Lung (tissue), 12 donors: ENCODE measurements around the gene FILIP1L. TPM values are rescaled to one million over a fixed set of nuclear protein-coding genes. Genes with fewer than 3 reads are reported as not detected.

ENCODE experiments used
- ATAC-seq: fragments of 200-7000 bp; cut with Tn5 transposase; one replicate; pipeline ENCODE4 v1.9.1; 2020; ENCODE audit warnings: moderate number of reproducible peaks; ENCODE audit not compliant: insufficient read depth, low FRiP score
- DNase-seq, 3 donors: peaks; one replicate each; pipeline ENCODE4 v3.0.0-alpha.2; 2013 to 2017
- H3K27ac ChIP-seq, 2 donors: one replicate each; pipeline ENCODE4 v1.5.1; 2013; ENCODE audit warnings: mild to moderate bottlenecking in 2 of 2, moderate library complexity in 2 of 2, control low read depth in 1 of 2, inconsistent platforms in 1 of 2, low read depth in 1 of 2, low read length in 1 of 2
- H3K27me3 ChIP-seq, 3 donors: one replicate each; pipeline ENCODE4 v1.5.1; 2013; ENCODE audit warnings: low read length in 2 of 3; ENCODE audit not compliant: control insufficient read depth in 3 of 3, insufficient read depth in 3 of 3
- H3K36me3 ChIP-seq, 4 donors: one replicate each; pipeline ENCODE4 v1.5.1; 2013; ENCODE audit warnings: low read length in 4 of 4, mild to moderate bottlenecking in 1 of 4, moderate library complexity in 1 of 4; ENCODE audit not compliant: control insufficient read depth in 4 of 4, insufficient read depth in 4 of 4
- H3K4me1 ChIP-seq, 5 donors: one replicate each; pipeline ENCODE4 v1.5.1; 2013; ENCODE audit warnings: low read length in 5 of 5, mild to moderate bottlenecking in 2 of 5, moderate library complexity in 1 of 5; ENCODE audit not compliant: control insufficient read depth in 5 of 5, insufficient read depth in 5 of 5
- H3K4me3 ChIP-seq: one replicate; pipeline ENCODE4 v1.5.1; 2013; ENCODE audit warnings: mild to moderate bottlenecking, control low read depth, moderate library complexity
- H3K9ac ChIP-seq, 2 donors: one replicate each; pipeline ENCODE4 v1.5.1; 2013; ENCODE audit warnings: low read length in 2 of 2, control low read depth in 1 of 2; ENCODE audit not compliant: insufficient read depth in 1 of 2
- H3K9me3 ChIP-seq, 4 donors: one replicate each; pipeline ENCODE4 v1.5.1; 2013; ENCODE audit warnings: low read length in 3 of 4, mild to moderate bottlenecking in 1 of 4, moderate library complexity in 1 of 4; ENCODE audit not compliant: control insufficient read depth in 4 of 4, insufficient read depth in 3 of 4
- CTCF ChIP-seq: IDR thresholded peaks from 2 replicates; pipeline ENCODE4 v1.5.1; 2012; ENCODE audit warnings: mild to moderate bottlenecking; ENCODE audit errors: control extremely low read depth, extremely low read depth
- WGBS, 2 donors: extraction: QIAGEN DNeasy Blood & Tissue Kit; methylation state at CpG; one replicate each; pipeline ENCODE4 v1.1.7; 2013; 5-methylcytosine and 5-hydroxymethylcytosine counted together
- polyA plus RNA-seq, 2 donors: library from polyadenylated mRNA; stranded (reverse); fragments of 200-250 nt; gene quantifications; one replicate each; pipeline ENCODE4 v1.2.1, GENCODE V29; 2013
- total RNA-seq, 2 donors: library from RNA; depleted of rRNA in 1 of 2; stranded (reverse); fragments of >200 nt in 1 of 2; gene quantifications; one replicate each; pipeline ENCODE4 v1.2.1, GENCODE V29; 2014 to 2021
- donor health status: control.
- donor health status: control.
- donor health status: Bipolar disorder and iron deficiency.
- donor health status: healthy.
- donor health status: DM: yes; HTN: yes; CAD: no.

FILIP1L gene
- total and polyA plus RNA-seq, 4 donors, result 8.3 to 27.8 (median 22.5) TPM

GRCh38 chr3:100149130-100149529, 34.8 kb upstream of the FILIP1L start:
- Histone ChIP-seq H3K27me3 (no peaks in the 10 kb centered on the region), H3K9ac (no peak overlapping the region), H3K4me3 (no peak overlapping the region), H3K27ac (no peak overlapping the region), H3K36me3 (peaks cover 0 to 11% (median 2%) of the 10 kb centered on the region in 4 donors), H3K9me3 (no peaks in the 10 kb centered on the region), H3K4me1 (peaks cover 0 to 5% (median 0%) of the 10 kb centered on the region in 5 donors)
- ATAC-seq (no peak), DNase-seq (no peak)
- 87 to 92% methylated on average over 2 of the region's 2 CpGs for WGBS, 2 donors
- no peak for TF ChIP-seq CTCF

- no peaks in the 10 kb centered on the region for H3K27me3 ChIP-seq
- no peak overlapping the region for H3K27ac ChIP-seq
- peaks cover 0 to 3% (median 0%) of the 10 kb centered on the region in 4 donors for H3K36me3 ChIP-seq
- H3K9me3 ChIP-seq, result peaks cover 0 to 10% (median 0%) of the 10 kb centered on the region in 4 donors
- WGBS, 2 donors, result 85 to 86% methylated on average over 1 of the region's 1 CpG
- peaks cover 0 to 5% (median 0%) of the 10 kb centered on the region in 5 donors for H3K4me1 ChIP-seq
- no peak overlapping the region for H3K4me3 ChIP-seq
- no peak for TF ChIP-seq CTCF
- no peak for ATAC-seq
- no peak for DNase-seq
- no peak overlapping the region for H3K9ac ChIP-seq
Measured at GRCh38 chr3:100144255-100144866, 30.1 kb upstream of the FILIP1L start.

- Histone ChIP-seq H3K9me3 (peaks cover 0 to 10% (median 0%) of the 10 kb centered on the region in 4 donors), H3K27ac (no peak overlapping the region), H3K9ac (no peak overlapping the region), H3K27me3 (no peaks in the 10 kb centered on the region), H3K4me3 (no peak overlapping the region), H3K4me1 (no peaks in the 10 kb centered on the region), H3K36me3 (no peaks in the 10 kb centered on the region)
- no peak for DNase-seq
- WGBS, 2 donors, result 86 to 93% methylated on average over 1 of the region's 1 CpG
- TF ChIP-seq CTCF, result no peak
- no peak for ATAC-seq
Measured at GRCh38 chr3:100141586-100141985, 27.3 kb upstream of the FILIP1L start.

GRCh38 chr3:100140976-100141375, 26.7 kb upstream of the FILIP1L start:
- Histone ChIP-seq H3K9me3 (peaks cover 0 to 10% (median 0%) of the 10 kb centered on the region in 4 donors), H3K27me3 (no peaks in the 10 kb centered on the region), H3K9ac (no peak overlapping the region), H3K27ac (no peak overlapping the region), H3K4me1 (no peaks in the 10 kb centered on the region), H3K4me3 (no peak overlapping the region), H3K36me3 (no peaks in the 10 kb centered on the region)
- WGBS, 2 donors, result 95 to 100% methylated on average over 1 of the region's 1 CpG
- ATAC-seq (no peak), DNase-seq (no peak)
- no peak for TF ChIP-seq CTCF
